Cardiac muscle cell (in vitro differentiated cells and primary cell): Measurements from ENCODE around the gene COQ4. TPM values are rescaled to one million over a fixed set of nuclear protein-coding genes. Genes with fewer than 3 reads are reported as not detected.

ENCODE experiments used
- DNase-seq, 2 donors: peaks; one replicate each; pipeline versions ENCODE4 v3.0.0 to v3.0.0-alpha.2; 2010 to 2017; ENCODE audit warnings: low read depth in 1 of 2, low spot score in 1 of 2
- H3K27ac ChIP-seq: fragments of 200-600 bp; sonication (generic); 2 replicates; pipeline ENCODE4 v1.5.1; 2016
- H3K27me3 ChIP-seq: fragments of 200-600 bp; sonication (generic); 2 replicates; pipeline ENCODE4 v1.6.0; 2016; ENCODE audit warnings: control low read depth
- H3K36me3 ChIP-seq: fragments of 200-600 bp; sonication (generic); 2 replicates; pipeline ENCODE4 v1.5.1; 2016; ENCODE audit warnings: control low read depth
- H3K4me1 ChIP-seq: fragments of 200-600 bp; sonication (generic); 2 replicates; pipeline ENCODE4 v1.8.1; 2017; ENCODE audit warnings: low read depth, mild to moderate bottlenecking, mixed run types
- H3K4me3 ChIP-seq: fragments of 200-600 bp; sonication (generic); 2 replicates; pipeline ENCODE4 v1.5.1; 2016; ENCODE audit warnings: mild to moderate bottlenecking
- H3K9me3 ChIP-seq: fragments of 200-600 bp; sonication (generic); 2 replicates; pipeline ENCODE4 v1.5.1; 2017; ENCODE audit warnings: low read depth, mild to moderate bottlenecking, control low read depth
- CTCF ChIP-seq: IDR thresholded peaks from 2 replicates; pipeline ENCODE4 v1.5.1; 2012; ENCODE audit warnings: low read depth, mild to moderate bottlenecking, low read length
- polyA plus RNA-seq: library from polyadenylated mRNA; unstranded; fragments of >200 nt; fragmentation: Nextera tagmentation; extraction: Ambion mirVana; gene quantifications from 2 replicates; pipeline ENCODE4 v1.2.1, GENCODE V29; 2016
- total RNA-seq: library from RNA; depleted of rRNA; stranded (reverse); fragments of >200 nt; gene quantifications from 2 replicates; pipeline ENCODE4 v1.2.3, GENCODE V29; 2016

COQ4 gene
- total and polyA plus RNA-seq, 2 experiments from 2014 or later: 81.1 to 87.1 TPM

GRCh38 chr9:128370367-128370751 is 47.7 kb downstream of the COQ4 start:
- Histone ChIP-seq H3K4me1 (peaks cover 9% of the 10 kb centered on the region), H3K36me3 (no peaks in the 10 kb centered on the region), H3K9me3 (no peaks in the 10 kb centered on the region), H3K27ac (peak overlapping the region; percentile 82), H3K4me3 (peak overlapping the region; percentile 88), H3K27me3 (no peaks in the 10 kb centered on the region)
- TF ChIP-seq CTCF: no peak
- DNase-seq: peak in 1 of 2 donors; percentile 22

DNA sequence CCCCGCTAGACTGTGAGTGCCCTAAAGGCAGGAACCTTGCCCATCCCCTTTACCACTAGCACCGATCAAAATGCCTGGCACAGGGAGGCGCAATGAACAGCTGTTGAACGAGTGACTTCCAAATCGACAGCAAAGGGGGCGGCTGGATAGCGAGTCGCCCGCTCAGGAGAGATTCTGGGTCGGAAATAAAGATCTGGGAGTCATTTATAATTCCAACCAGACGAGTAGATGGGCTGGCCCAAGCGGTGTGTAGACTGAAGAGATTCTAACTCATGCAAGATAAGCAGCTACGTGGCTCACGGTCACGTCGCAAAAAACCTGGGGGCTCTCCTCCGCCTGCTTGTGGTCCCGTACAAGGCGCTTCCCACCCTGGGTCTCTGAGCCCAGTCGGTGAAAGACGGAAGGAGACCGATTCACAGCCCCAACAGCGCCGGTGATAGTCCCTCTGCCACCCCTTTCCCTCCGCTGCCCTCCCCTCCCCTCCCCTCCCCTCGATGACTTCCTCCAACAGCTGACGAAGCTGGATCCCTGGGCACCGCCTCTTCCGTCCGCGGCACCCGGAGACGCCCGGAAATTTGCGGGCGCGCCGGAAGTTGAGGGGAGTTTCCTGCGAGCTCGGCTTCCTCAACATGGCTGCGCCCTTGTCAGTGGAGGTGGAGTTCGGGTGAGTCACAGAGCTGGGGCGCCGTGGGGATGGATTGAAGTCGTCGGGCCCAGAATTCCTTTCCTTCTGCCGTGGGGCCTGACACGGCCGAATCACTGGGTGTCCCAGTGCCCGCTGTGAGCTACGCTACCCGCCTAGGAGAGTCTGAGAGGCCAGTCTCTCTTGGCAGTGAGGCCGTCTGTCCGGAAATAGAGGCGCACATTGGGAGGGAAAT is 48.4 kb downstream of the COQ4 start, which contains the start of gene URM1:
TSS of gene URM1 (plus strand) at position 623 of the 878 bp plus-strand sequence. CDS start at position 630, 7 bp downstream.
- no peaks in the 10 kb centered on the region for H3K9me3 ChIP-seq

DNA sequence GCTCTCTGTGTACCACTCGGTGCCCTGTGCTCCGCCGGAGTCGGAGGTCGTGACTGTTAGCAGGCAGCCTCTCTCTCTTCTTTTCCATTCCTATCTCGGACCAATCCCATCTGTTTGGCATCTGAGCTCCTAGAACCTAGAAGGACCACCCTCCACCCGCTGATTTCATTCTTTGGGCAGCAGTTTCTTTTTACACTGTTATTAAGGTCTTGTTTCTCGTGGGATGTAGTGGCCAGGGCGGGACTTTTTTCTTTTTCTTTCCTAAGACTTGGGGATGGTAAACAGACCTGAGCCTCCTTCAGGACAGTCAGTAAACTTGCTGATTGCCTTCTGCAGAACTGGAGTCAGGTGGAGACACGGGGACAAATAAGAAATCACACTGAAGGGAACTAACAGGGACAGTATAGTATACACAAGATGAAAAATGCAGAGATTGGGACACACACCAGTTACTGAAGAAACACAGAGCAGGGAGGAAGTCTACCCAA is 49.0 kb downstream of the COQ4 start:
- Histone ChIP-seq H3K36me3 (no peaks in the 10 kb centered on the region), H3K27ac (peak overlapping the region; percentile 82), H3K27me3 (no peaks in the 10 kb centered on the region), H3K9me3 (no peaks in the 10 kb centered on the region), H3K4me3 (peak overlapping the region; percentile 88), H3K4me1 (peaks cover 7% of the 10 kb centered on the region)
- TF ChIP-seq CTCF: no peak
- no peak for DNase-seq

More for the DNA sequence above, 48.4 kb downstream of the COQ4 start, which contains the start of gene URM1:
- Histone ChIP-seq H3K27me3 (no peaks in the 10 kb centered on the region), H3K4me3 (peak within 1 kb of the TSS; percentile 88), H3K4me1 (peaks cover 7% of the 10 kb centered on the region), H3K36me3 (no peaks in the 10 kb centered on the region), H3K27ac (peak within 1 kb of the TSS; percentile 82)
- peak; percentile 15 for TF ChIP-seq CTCF
- DNase-seq: peak; percentile 96 to 97

- Histone ChIP-seq H3K27ac (peak overlapping the region; percentile 82), H3K36me3 (no peaks in the 10 kb centered on the region), H3K27me3 (no peaks in the 10 kb centered on the region), H3K4me3 (peak overlapping the region; percentile 88), H3K9me3 (no peaks in the 10 kb centered on the region), H3K4me1 (peaks cover 7% of the 10 kb centered on the region)
- DNase-seq: no peak
- TF ChIP-seq CTCF: no peak
These were observed 49.6 kb downstream of the COQ4 start for GRCh38 chr9:128372188-128372641.

GRCh38 chr9:128372784-128373183 is 50.1 kb downstream of the COQ4 start:
- H3K27me3 ChIP-seq: no peaks in the 10 kb centered on the region
- DNase-seq: no peak
- H3K36me3 ChIP-seq: no peaks in the 10 kb centered on the region
- no peak for TF ChIP-seq CTCF
- H3K4me3 ChIP-seq: no peak overlapping the region
- no peaks in the 10 kb centered on the region for H3K9me3 ChIP-seq
- no peak overlapping the region for H3K27ac ChIP-seq
- peaks cover 7% of the 10 kb centered on the region for H3K4me1 ChIP-seq
